ENCODE results near the gene UBA1.

The UBA1 gene

DNA sequence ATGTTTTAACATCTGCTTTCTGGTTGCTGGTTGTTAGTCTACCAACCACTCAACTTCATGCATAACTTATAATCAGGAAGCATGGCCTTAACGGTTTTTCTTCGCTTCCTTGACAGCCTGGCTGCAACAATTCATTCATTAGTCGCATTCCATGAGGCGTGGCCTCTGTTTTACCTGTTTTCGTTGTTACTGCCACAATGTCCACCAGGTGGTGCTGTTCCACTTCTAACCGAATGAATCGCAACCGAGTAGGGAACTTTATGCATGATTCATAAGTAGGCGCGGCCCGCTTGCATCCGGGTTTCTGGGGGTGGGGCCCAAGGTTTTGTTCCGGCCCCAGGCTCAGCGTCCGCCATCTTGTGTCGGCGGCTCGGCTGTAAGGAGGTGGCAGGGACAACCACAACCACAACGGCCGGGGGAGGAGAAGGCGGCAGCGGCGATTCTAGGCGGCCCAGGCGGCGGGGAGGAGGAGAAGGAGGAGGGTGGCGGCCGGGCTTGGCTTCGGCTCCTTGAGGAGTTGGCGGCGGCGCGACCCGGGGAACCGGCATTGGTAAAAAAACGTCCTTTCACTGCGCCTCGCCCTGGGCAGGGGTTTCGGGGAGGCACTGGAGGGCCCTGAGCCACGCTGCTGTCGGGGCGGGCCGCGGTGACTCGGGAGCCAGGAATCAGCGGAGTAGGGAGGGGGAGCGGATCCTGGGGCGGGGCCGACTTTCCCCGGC lies at the start of gene UBA1:
UBA1 (plus strand) TSS at position 355 of the 719 bp plus-strand sequence. CDS start 4,974 bp downstream, outside the sequence.
- DNase-seq = peak; percentile 86

DNA sequence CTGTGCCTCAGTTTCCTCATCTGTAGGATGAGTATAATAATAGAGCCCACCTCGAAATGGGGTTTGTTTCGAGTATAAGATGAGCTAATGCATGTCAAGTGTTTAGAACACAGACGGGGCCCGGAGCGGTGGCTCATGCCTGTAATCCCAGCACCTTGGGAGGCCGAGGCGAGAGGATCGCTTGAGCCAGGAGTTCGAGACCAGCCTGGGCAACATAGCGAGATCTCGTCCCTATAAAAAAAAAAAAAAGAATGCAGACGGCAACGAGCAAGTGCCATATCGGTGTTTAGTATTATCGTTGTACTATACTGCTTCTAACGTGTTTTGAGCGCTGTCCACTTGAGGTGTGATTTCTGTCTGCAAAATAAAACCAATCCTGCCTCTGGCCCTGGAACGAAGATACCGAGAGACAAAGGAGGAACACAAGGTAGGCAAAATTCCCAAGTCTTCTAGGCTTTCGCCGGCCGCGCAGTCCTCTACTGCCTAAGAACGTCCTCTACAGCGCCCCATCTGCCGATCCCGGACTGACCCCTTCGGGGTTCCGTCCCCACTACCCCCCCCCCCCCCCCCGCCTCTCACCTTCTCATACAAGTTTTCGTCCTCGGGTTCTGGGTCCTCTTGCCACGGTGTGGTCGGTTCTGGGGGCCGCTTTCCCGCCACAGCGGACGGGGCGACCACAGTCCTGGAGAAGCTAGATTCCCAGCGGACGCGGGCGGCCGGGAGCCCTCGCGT lies 49.6 kb upstream of the UBA1 start:
- no peak for DNase-seq

DNA sequence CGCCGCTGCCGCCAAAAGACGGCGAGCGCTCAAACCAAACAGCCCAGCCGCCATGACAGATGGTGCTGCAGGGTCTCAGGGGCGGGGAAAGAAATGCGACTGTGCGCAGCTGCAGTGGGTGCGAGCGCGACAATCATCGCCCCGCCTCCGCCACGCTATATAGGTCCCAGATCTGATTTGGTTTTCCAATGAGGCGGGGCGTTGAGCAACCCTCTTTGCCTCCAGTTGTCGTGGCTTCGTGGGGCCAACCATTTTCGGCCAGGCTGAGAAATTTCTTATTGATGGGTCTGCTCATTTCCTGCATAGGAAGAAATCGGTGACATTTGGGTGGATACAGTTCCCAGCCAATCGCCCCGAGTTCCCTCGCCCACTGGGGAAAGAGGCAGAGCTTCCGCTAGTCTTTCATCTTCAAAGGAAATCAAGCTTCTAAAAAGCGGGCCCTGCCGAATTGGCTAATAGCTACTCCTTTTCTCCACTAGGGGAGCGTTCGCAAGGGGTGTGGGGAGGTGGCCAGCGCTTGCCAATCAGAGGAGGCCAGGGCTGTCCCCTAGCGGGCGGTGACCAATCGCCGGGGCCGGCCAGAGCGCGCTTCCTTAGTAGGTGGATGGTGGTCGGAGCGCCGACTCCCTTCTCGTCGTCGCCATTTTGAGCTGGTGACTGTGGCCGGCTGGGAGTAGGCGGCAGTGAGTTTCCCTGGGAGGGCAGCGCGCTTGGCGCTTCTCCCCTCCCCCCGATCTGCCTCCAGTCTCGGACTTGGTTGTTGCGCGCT lies 48.8 kb upstream of the UBA1 start, which contains the start of the genes NDUFB11 and RBM10:
NDUFB11 (minus strand) TSS at position 77 of the 769 bp plus-strand sequence; CDS start at position 54, 23 bp downstream.
RBM10 (plus strand) TSS at position 596 of the 769 bp plus-strand sequence. CDS start 2,261 bp downstream, outside the sequence.
- DNase-seq = peak; percentile 90

DNA sequence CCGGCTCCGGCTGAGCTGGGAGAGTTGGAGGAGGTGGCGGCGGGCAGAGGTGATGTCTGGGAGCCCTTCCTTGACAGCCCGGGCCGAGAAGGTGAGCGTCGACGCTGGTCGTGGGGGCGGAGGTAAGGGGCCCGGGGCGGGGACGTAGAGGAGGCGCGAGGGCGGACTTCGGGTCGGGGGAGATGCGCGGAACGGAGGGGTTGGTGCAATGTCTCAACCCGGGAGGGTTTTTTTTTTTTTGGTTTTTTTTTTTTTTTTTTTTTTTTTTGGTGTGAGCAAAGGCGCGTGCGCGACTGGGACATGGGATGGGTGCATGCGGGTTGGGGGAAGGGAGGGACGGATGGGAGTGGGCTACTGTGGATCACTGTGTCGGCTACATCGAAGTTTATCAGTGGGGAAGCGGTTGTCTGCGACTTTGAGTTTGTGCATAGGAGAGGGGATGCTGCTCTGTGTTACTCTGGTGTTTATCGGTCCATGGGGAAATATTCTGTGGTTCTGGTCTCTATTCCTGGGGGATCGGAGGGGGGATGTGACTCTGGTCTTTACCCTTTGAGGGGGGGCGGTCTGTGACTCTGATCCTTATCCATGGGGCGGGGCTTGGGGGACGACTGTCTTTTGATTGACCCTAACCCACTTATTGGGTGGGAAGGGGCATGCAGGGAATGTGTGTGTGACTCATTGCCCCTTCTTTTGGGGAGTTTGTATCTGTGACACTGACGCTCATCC lies 48.1 kb upstream of the UBA1 start:
- no peak for DNase-seq

DNA sequence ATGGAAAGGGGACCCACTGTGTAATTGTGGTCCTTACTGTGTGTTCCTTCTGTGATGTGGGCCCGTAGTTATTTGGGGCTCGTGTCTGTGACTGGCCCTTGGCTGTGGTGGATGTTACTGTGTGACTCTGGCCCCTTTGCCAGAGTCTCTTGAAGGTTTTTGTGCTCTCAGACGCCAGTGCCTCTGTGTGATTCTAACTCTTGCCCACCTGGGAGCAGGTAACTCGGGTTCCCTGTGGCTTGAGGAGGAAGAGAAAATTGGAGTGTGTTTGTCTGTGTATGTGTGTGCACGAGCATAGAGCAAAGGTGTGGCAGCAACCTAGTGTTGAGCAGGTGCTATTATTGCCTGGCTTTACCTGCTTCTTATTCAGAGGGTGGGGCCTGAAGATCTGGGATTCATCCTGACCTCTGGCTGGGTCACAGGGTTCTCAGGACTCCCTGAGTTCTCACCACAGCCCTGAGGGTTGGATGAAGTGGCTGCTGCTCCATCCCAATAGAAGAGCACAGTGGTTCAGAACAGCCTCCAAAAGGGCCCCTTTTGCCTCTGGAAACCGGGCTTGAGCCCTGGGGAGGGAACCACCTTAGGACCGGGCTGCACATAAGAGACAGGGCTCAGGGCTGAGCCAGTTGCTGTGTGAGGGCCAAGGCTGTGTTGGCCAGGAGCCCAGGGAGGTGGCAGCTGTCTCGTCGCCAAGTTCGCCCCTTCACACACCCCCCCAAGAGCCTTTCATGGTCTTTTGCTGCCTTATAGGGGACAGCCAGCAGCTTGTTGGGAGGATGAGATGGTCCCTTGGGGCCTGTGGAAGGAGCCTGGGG lies 47.3 kb upstream of the UBA1 start:
- DNase-seq = no peak

DNA sequence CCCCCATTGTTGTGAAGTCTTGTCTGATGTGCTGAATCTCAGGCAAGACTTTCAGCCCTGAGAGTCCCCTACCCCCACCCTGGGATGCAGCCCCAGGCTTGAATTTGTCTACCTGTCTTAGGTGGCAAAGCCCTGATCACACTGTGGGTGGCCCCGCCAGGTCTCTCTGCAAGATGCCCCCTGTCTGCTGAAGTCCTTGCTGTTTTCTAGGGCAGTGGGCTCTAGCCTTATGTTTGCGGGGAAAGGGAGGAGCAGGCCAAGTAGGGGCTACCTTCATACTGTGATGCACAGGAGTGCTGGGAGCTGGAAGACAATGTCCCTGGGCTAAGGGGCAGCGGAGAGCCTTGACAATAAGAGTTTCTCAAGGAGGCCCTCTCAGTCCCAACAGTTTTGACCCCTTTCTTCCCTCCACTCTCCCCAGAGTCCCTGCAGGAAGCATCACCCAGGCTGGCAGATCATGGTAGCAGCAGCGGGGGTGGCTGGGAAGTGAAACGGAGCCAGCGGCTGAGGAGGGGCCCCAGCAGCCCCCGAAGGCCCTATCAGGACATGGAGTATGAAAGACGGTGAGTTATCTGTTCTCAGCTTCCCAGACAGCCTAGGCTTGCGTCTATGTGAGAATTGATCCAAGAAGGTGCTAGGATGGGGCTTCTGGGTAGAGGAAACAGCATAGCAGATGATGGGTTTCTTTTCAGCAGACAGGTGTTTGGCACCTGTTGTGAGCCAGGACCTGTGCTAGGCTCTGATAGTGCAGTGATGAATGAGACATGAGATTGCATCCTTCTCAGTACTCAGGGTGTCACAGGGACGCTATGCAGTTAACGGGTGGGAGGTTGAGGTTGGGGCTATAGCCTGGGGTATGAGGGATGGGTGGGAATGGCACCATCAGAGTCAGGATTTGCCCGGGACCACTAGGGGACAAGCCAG lies 46.4 kb upstream of the UBA1 start:
- DNase-seq = no peak

DNA sequence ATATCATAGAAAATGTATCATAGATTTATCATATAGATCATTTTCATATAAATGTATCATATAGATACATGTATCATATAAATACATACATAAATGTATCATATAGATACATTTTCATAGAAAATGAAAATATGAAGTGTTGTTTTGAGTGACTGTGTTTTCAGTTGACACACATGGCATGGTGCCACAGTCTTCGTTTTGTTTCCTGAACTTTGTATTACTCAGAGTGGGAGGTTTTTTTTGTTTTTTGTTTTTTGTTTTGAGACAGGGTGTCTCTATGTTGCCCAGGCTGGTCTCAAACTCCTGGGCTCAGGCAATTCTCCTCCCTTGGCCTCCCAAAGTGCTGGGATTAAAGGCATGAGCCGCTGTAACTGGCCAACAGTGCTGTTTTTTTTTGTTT lies 44.7 kb upstream of the UBA1 start:
- DNase-seq = no peak

DNA sequence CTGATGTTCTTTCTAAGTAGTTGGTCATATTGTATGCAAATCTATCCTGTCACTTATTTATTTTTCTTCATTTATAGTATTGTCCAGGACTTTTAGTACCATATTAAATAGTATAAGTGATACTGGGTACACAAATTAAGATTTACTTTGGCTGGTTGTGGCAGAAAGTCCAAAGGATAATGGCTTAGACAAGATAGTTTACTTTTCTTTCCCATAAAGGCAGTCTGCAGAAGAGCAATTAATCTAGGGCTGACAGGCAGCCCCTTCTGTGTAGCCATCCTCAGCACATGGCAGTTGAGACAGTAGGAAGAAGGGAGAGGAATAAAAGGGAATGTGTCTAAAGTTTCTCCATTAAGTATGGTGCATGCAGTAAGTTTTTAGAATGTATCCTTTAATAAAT lies 42.2 kb upstream of the UBA1 start:
- no peak for DNase-seq

DNA sequence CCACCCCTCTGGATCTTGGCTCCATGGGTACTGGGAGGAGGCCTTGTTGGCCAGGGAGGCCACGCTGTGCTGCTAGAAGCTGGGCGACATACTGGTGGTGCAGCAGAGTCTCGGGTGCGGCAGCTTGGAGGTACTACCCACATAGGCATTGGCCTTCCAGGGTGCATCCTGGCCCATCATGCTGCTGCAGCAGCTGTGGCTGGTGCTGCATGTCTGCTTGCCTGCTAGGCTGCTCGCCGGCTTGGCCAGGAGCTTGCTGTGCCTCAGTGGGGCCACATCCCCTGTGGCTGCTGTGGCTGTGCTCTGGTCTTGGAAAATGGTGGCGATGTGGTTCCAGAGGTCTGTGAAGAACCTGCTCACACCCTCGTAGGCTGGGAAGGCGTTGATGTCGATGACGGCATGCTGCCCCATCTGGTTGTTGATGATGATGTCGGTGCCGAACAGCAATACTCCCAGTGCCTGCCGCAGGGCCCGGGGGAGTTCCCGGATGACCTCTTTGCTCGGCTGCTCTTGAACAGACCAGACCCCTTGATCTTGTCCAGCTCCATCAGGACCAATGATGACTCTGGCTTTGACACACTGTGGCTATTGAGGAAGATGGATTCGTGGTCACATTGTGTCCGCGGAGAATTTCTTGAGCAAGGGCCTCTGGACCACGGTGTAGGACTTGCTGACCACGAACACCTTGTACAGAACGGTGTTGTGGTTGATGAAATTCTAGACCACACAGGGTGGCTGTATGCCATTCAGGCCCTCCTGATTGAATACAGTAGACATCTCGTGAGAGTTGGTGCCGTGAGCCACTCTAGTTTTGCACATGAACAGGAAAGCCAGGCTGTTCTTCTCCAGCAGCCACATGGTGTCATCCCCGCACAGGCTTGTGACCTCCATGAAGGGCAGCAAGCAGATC lies 36.8 kb upstream of the UBA1 start:
- no peak for DNase-seq

DNA sequence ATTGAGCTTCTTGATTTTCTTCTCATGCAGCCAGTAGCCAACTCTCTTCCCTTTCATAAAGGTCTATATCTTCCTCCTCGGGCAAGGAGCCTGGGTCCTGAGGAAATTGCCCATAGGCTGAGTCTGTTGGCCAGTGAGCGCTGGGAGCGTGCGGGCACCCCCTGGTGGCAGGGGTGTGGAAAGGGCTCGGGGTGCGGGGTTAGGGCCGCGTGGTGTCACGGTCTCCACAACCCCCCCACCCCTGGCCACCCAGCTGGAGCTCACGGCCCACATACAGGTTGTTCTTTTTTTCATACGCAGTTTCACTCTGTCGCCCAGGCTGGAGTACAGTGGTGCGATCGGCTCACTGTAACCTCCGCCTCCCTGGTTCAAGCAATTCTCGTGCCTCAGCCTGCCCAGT lies 35.5 kb upstream of the UBA1 start:
- DNase-seq = no peak

DNA sequence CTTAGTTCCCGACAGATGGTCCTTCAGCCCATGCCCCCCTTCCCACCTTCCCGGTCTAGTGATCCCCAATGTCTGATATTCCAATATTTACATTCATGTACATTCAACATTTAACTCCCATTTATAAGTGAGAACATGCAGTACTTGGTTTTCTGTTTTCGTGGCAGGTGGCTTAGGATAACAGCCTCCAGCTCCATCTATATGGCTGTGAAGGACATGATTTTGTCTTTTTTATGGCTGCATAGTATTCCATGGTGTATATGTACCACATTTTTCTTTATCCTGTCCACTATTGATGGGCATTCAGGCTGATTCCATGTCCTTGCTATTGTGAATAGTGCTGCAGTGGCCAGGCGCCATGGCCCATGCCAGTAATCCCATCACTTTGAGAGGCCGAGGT lies 34.8 kb upstream of the UBA1 start:
- DNase-seq = no peak

DNA sequence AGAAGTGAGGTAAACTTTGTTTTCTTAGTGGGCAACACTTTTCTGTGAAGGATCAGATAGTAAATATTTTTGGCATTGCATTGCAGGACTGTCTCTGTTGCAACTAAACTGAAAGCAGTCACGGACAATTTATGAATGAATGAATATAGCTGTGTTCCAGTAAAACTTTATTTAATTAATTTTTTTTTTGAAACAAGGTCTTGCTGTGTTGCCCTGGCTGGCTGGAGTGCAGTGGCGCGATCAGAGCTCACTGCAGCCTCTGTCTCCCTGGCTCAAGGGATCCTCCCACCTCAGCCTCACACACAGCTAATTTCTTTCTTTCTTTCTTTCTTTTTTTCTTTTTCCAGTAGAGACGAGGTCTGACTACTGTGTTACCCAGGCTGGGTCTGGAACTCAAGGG lies 32.8 kb upstream of the UBA1 start:
- no peak for DNase-seq

DNA sequence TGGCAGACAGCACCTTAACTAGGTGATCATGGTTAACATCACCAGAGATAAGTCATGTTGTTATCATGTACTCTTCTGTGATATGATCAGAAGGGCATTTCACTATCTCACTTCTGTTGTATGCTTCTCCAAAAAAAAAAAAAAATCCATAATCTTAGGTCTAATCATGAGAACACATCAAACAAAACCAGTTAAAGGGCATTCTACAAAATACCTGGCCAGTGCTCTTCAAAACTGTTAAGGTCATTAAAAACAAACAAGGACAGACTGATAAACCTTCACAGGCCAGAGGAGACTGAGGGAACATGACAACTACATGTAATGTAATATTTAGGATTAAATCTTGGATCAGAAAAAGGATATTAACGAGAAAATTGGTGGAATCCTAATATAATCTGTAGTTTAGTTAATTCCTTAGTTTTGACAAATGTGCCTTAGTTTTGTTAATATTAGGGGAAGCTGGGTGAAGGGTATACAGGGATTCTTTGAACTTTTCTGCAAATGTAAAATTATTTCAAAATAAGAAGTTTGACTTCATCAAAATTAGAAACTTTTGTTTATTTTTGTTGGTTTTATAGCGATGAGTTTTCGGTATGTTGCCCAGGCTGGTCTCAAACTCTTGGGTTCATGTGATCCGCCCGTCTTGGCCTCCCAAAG lies 30.6 kb upstream of the UBA1 start:
- DNase-seq = no peak

DNA sequence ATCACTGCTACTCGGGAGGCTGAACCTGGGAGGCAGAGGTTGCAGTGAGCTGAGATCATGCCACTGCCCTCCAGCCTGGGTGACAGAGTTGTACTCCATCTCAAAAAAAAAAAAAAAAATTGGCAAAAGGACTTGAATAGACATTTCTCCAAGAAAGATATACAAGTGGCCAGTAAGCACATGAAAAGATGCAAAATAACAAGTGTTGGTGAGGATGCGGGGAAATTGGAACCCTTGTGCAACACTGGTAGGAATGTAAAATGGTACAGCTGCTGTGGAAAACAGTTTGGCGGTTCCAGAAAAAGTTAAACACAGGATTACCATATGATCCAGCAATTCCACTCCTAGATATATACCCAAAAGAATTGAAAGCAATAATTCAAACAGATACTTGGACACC lies 29.2 kb upstream of the UBA1 start:
- no peak for DNase-seq

DNA sequence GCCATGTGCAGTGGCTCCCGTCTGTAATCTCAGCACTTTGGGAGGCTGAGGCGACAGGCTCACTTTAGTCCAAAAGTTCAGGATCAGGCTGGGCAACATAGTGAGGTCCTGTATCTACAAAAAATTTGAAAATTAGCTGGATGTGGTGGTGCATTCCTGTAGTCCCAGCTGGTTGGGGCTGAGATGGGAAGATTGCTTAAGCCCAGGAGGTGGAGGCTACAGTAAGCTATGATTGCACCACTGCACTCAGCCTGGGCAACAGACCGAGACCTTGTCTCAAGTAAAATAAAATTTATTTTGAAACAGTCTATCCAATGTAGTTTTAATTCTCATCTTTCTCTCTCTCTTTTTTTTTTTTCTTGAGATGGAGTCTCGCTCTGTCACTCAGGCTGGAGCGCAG lies 27.5 kb upstream of the UBA1 start:
- no peak for DNase-seq

DNA sequence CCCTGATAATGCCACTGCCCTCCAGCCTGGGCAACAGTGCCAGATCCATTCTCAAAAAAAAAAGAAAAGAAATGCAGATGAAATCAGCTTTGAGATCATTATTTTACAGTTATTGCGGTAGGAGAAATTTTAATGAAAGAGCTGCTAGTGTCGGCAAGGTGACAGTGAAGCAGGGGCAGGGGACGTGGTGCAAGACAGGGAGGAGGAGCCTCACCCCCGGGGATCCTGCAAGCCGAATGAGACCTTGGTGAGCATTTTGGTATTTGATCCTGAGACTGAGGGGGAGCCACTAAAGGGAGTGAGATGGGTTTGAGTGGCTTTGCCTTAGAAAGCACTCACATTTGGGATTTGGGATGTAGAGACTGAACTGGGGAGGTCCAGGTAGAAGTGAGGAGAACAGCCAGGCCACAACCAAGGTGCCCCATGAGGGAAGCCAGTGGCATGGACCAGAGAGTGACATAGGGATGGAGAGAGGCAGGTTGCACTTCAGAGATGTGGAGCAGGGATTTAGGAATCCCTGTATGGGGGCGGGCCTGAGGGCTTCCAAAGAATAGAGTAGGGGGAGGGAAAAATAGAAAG lies 25.0 kb upstream of the UBA1 start:
- DNase-seq = no peak

DNA sequence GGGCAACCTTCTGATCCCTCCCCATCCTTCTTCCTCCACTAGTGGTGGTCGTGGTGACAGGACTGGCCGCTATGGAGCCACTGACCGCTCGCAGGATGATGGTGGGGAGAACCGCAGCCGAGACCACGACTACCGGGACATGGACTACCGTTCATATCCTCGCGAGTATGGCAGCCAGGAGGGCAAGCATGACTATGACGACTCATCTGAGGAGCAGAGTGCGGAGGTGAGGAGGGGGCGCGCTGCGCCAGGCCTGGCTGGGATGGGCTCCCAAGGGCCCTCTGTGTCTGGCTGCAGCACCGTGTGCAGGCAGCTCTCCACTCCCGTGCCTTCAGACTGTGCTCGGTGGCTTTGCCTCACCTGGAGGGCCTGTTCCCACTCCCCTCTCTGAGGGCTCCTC lies 24.4 kb upstream of the UBA1 start:
- DNase-seq = no peak

DNA sequence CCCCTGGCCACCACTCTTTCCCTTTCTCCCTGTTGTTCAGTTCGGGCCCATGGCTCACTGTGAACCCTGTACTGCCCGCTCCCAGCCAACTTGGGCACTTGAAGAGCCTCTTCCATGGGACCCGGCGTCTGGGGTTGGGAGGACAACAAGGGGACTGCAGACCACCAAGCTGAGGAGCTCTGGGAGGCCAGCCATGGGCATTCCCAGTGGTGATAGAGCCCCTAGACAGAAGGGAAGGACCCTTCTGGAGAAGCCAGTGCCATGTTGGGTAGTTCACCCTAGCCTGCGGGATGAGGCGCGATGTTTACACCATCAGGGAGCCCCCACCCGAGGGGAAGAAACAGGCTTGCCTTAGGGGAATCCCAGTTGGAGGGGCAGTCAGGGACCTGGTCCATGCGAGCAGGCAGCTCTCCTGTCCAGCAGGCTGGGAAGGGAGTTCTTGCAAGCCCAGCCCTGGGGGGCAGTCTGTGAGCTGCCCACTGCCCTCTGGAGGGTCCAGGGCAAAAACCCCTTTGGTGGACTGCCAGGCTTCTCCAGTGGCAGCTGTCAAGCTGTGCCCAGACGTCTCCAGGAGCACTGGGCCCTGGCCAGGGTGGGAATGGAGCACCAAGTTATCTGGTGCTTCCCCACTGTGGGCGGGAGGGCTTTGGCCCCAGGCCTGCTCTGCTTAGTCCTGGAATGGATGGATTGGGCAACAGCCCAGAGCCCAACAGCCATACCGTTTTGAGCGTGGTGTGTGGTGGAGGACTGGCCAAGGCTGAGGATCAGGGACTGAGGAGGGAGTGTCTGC lies 23.7 kb upstream of the UBA1 start:
- DNase-seq = no peak
